A549 treated with CORT108297 at 1 μM for 4 hours (cell line): Measurements from ENCODE around the gene GPR89B. TPM values are rescaled to one million over a fixed set of nuclear protein-coding genes. Genes with fewer than 3 reads are reported as not detected.

Source experiments
- total RNA-seq: library from RNA; stranded (reverse); fragments of 200-300 nt; extraction: Qiagen RNA extraction; gene quantifications from 5 replicates; pipeline ENCODE4 v1.2.3, GENCODE V29; 2022

The GPR89B gene
- 4.5 to 6.5 TPM (median 4.8 TPM) in 5 replicates for total RNA-seq

DNA sequence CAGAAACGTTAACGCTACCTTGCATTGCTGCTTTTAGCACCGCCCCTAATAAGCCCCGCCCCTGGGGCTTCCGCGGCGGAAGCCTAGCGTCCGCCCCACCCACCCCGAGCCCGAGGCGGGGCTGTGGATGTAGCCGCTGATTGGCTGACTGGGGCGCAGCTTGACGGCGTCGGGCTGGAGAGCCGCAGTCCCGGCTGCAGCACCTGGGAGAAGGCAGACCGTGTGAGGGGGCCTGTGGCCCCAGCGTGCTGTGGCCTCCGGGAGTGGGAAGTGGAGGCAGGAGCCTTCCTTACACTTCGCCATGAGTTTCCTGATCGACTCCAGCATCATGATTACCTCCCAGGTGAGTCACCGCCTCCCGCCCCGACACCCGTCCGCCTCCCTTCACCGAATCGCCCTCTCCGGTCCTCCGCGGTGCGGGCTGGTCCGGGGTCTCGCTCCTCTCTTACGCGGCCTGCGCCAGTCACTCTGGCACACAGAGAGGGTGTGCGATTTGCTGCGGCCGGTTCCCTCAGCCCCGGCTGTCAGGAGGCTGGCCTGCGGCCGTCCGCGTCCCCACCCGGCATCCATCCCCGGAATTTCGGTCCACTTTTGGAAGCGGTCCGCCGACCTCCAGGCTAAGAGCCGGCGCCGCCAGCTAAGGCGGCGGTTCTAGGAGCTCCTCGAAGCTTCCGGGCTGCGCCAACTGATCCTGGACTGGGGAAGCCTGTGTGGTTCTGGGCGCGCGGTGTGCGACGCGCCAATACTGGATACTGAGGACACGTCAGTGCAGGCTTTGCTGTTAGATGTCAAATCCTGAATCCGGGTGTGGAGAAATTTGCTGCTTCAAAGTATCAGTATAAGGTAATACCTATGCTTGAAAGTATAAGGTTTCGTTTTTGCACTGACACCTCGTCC is at the start of gene GPR89B:
GPR89B (plus strand) TSS at position 185 of the 897 bp plus-strand sequence; CDS start at position 302, 117 bp downstream.

DNA sequence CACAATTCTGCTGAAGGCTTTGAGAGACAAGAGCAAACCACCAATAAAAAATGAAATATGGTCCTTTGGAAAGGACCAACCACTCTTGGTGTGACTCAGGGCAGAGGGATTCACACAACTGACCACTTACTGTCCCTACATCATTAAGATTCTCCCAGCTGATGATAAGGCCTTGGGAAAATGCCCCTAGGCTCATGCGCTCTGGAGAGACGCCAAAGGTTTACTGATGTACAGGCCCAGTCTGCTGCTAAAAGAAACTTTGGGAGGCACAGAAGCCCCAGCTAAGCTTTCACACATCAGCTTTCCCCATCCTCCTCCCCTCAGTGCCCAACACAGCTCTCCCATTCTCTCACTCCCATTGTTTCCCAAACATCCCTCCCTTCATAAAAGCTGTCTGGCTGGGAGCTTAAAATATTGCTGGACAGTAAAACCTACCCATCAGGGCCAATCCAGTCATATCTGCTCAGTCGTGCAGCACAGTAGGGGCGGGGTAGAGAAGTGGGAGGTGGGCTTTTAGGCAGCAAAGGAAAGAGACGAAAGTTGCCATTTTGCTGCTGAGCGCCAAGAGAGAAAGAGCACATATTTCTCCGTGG is 25.9 kb upstream of the GPR89B start, which contains the start of gene GJA8:
GJA8 (plus strand) TSS at position 543 of the 593 bp plus-strand sequence. CDS start 5,161 bp downstream, outside the sequence.

Other genes with a start within 250 kb of the GPR89B start
- 0.03 TPM in 1 of 5 replicates, not detected in the others for gene GJA5, start 167.8 kb upstream of the GPR89B start, total RNA-seq
- not detected in 5 replicates for gene GJA8, start 25.6 kb upstream of the GPR89B start, total RNA-seq
- 4.7 to 5.4 TPM (median 4.8 TPM) in 5 replicates for gene NBPF11, start 223.9 kb downstream of the GPR89B start, total RNA-seq